Gastroesophageal sphincter (tissue), 3 donors: Measurements from ENCODE around the gene SFSWAP.

Source experiments
- CTCF ChIP-seq, 4 experiments: fragments of 200-600 bp in 2 of 4; fragments of 450-650 bp in 2 of 4; sonication (generic) in 1 of 4; IDR thresholded peaks; one replicate each; pipeline ENCODE4 v1.5.1; 2017 to 2019; ENCODE audit warnings: antibody characterized with exemption in 4 of 4, mild to moderate bottlenecking in 2 of 4, moderate library complexity in 2 of 4
- EP300 ChIP-seq: sonication (generic); formaldehyde crosslinking; IDR thresholded peaks from one replicate; pipeline ENCODE4 v1.6.1; 2017; ENCODE audit warnings: antibody characterized with exemption, mild to moderate bottlenecking
- POLR2A ChIP-seq, 2 donors: fragments of 450-650 bp; IDR thresholded peaks; one replicate each; pipeline ENCODE4 v1.6.1; 2017; ENCODE audit warnings: antibody characterized with exemption in 2 of 2, mild to moderate bottlenecking in 2 of 2, moderate library complexity in 1 of 2
- POLR2AphosphoS5 ChIP-seq: sonication (generic); formaldehyde crosslinking; IDR thresholded peaks from one replicate; pipeline ENCODE4 v1.6.1; 2017; ENCODE audit warnings: antibody characterized with exemption

- no peak for TF ChIP-seq POLR2A (IDR thresholded peaks at IDR 0.05)
- TF ChIP-seq POLR2AphosphoS5, result no peak
- no peak for TF ChIP-seq CTCF (IDR thresholded peaks at IDR 0.05)
- no peak for TF ChIP-seq EP300
Measured at GRCh38 chr12:131690320-131690719, 20.6 kb upstream of the SFSWAP start.
